Hippocampal formation (tissue), 2 donors: ENCODE data around the gene HELZ.
"Not testable (repeated sequence)": the region's sequence is repeated elsewhere in the genome, so short reads cannot be mapped to it uniquely, and the experiment has no call there.

Source experiments
- DNase-seq, 2 donors: peaks; one replicate each; lab custom pipeline; 2025; lab: John Stamatoyannopoulos, UW

Gene HELZ

GRCh38 chr17:67270416-67270815 lies 25.4 kb upstream of the HELZ start:
- no peak for DNase-seq

GRCh38 chr17:67266496-67266895 lies 21.5 kb upstream of the HELZ start:
- DNase-seq = no peak

DNA sequence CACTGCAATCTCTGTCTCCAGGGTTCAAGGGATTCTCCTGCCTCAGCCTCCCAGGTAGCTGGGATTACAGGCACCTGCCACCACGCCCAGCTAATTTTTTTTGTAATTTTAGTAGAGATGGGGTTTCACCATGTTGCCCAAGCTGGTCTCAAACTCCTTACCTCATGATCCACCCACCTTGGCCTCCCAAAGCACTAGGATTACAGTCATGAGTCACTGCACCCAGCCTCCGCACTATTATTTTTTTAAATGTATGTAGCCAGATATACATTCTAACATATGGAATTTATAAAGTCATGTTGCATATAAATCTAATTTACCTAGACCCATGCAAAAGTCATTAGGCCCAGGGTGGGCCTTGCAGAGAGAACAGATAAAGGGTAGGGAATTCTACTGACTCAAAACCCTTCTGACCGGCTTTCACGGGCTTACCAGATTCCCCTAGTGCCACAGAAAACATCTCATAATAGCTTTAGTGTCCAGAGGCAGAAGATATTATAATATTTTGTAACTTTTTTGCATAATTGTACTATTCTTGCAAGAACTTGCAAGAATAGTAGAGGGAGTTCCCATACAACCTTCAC lies 20.5 kb upstream of the HELZ start:
- no peak for DNase-seq

GRCh38 chr17:67262435-67263117 lies 17.6 kb upstream of the HELZ start:
- no peak for DNase-seq

DNA sequence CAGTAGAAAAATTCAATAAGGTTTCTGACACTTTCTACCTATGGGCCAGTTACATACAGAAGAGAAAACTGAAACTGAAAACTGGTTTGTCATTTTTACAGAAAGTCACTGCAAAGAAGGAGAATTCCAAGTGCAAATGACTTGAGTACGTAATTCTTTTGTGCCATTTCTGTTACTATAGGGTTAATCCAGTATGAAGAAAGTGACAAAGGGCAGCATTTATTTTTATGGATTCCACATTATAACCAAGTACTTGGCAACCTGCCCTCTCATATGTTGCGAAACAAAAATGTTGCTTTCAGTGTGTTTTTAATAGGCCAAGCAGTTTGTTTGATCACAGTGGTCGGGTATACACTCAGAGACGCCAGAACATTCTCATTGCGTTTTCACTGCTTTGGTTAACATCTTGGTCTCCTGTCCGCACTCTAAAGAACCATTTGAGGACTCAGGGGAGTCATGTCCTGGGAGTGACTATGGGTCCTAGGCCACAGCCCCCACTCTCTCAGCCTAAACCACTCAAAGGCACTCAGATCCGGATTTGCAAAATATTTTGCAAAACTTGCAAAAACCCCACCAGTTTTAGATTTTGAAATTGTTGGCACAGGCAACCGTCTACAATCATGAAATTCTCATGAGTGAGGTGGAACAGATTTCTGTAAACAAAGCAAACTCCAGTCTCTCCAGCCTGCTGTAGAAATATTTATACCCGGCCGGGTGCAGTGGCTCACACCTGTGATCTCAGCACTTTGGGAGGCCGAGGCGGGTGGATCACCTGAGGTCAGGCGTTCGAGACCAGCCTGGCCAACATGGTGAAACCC lies 15.4 kb upstream of the HELZ start:
- no peak for DNase-seq

DNA sequence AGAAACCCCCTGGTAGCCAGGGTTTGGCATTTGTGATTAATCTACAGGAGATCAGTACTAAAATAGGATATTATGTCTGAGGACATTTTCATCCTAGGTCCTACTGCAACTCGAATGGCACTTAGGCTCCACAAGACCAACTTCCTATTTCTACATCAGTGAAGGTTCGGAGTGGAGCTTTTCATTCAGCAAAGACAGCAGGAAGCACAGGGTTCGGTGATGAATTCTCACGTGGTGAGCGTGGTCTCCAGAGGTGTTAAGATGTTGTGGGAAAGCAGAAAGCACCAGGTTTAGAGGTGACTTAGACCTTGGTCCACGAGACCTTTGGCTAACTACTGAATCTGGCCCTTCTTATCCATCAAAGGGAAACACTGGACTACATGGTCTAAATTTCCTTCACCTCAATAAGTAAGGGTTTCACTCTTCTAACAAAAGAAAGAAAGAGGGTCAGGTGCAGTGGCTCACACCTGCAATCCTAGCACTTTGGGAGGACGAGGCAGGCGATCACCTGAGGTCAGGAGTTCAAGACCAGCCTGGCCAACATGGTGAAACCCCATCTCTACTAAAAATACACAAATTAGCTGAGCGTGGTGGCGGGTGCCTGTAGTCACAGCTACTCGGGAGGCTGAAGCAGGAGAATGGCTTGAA lies 13.9 kb upstream of the HELZ start:
- DNase-seq = no peak

GRCh38 chr17:67256075-67256732 lies 11.2 kb upstream of the HELZ start:
- no peak for DNase-seq

DNA sequence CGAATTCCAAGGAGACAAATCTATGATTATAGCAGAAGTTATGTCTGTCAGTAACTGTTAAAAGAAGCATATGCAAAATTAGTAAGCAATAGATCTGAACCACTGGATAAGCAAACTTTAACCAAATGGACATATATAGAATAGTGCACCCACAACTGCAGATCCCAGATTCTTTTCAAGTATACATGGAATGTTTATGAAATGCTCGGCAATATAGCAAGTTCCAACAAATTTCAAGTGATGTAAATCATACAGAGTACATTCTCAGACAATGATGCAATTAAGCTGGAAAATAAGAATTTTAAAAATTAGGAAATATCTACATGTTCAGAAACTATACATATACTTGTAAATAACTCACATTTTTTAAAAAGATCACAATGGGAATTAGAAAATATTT lies 8.4 kb upstream of the HELZ start:
- no peak for DNase-seq

DNA sequence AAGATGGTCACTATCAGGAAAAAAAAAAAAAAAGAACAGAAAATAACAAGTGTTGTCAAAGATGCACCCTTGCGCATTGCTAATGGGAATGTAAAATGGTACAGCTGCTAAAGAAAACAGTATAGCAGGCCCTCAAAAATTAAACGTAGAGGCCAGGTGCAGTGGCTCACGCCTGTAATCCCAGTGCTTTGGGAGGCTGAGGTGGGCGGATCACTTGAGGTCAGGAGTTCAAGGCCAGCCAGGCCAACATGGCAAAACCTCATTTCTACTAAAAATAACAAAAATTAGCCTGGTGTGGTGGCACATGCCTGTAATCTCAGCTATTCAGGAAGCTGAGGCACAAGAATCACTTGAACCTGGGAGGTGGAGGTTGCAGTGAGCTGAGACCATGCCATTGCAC lies 6.6 kb upstream of the HELZ start:
- DNase-seq = not testable (repeated sequence)

DNA sequence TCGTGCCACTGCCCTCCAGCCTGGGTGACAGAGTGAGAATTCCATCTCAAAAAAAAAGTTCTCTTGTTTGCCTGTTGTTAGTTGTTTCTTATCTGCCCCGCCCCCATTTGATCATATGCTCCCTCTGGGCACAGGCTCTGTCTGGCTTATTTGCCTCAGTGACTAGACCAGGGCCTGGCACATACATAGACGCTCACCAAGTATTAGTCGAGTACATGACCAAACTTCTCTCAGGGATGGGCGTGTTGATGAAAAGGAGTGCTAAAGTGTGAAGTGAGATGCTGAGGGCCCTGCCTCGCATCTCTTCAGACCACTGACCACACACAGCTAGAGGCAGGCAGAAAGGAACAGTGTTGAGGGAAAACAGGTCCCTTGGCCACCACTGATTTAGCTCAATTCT lies 3.3 kb upstream of the HELZ start:
- no peak for DNase-seq

- no peak for DNase-seq
Observed at GRCh38 chr17:67247416-67247900, 2.5 kb upstream of the HELZ start.

DNA sequence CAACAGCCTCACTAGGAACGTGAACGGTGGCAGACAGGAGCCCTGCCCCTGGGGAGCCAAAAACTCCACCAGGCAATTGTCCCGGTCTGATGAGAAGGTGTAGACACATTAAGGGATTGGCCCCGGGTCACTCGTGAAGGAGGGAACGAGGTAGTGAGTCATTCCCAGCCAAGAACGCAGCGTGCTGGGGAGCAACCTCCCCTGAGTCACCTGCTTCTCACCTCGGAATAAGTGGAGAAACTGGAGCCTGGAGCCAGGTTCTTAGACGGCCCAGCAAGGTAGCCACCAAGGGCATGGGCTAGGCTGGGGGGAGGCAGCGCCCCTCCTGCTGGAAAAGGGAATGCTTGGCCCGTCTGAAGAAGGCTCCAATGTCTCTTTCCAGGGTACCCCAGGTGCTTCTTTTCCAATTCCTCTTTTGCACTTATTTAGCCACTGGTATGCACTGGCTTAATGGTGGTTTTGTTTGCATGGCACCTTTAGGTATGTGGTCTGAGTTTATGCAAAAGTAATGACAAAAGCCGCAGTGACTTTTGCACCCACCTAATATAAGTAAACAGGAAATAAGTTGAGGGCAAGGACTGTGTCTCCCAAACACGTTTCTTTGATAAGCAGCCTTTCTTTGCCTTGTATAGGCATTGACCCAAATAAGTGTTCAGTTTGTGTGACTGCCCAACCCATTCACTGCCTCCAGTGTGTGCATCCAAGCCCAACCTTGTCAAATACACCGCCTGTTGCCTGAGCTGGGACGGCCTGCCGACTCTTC lies 1.8 kb upstream of the HELZ start:
- no peak for DNase-seq

DNA sequence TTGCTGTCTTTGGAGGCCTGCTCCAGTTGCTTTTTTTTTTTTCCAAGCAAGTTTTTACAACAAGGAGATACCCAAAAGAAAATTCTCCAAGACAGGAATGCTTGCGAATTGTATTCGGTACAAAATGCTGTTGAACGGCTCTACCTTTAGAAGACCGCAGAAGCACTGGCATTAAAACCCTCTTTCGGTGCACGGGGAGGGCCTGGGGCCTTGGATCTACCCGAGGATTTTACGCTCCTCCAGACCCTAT lies 1.3 kb upstream of the HELZ start:
- no peak for DNase-seq

- no peak for DNase-seq
Observed at GRCh38 chr17:67245694-67246402, 852 bp upstream of the HELZ start.

DNA sequence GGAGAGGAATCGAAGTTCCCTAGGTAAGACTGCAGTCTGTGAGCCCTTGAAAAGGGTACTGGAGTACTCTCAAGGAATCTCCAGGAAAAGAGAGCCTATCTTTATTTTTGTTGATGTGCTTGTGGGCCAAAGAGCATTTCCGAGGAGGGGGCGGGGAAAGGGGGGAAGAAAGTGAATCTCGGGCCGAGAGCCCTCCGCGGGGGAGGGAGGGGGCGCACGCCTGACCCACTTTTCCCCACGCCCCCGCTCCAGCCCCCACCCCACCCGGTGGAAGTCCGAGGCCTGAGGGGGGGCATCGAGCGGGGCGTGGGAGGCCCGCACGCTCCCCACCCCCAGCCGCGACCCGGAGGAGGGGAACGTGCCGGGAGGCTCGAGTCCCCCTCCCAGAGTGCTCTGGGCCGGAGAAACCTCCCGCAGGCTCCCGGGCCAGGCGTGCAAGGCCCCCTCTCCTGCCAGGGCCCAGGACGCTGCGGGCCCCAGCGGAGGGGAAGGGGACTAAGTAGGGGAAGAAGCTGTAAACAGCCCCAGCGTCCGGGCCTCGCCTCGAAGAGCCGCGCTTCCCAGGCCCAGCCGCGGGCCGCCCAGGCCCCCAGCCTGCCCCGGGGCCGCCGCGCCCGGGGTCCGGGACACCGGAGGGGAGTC lies 444 bp downstream of the HELZ start:
- no peak for DNase-seq

DNA sequence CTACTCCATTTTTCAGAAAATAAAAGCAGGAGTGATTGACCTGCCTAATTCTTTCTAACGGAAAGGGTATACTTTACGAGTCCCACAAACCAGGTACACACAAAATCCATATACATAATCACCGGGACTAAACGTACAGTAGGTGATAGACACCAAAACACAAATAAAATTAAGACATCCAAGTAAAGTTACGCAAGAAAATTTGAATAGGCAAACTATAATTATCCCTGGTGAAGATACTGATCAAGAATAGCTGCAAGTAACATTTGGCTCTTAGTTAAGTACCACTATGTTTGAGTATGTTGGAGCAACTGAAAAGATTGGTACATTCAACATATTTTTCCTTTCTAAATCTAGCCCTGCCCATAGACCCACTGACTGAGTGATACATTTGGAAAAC lies 1.7 kb downstream of the HELZ start:
- no peak for DNase-seq

DNA sequence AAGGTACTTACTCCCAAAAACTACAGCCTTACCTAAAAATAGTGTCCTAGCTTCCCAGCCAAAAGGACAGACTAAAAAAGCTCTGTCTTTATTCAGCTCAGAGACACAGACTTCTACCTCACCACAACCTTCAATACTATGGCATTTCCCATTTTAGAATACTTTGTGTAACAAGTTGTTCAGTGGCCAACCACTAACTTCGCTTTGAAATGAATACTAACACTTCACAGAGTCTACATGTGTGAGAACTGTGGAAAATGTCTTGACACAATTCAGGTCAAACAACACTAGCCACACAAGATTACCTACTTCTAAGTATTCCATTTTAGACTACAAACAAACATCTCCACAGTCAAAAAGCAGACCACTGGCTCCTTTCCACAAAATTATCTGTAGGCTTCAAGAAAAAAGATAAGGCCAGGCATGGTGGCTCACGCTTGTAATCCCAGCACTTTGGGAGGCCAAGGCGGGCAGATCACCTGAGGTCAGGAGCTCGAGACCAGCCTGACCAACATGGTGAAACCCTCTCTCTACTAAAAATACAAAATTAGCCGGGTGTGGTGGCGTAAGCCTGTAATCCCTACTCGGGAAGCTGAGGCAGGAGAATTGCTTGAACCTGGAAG lies 3.2 kb downstream of the HELZ start:
- no peak for DNase-seq

- no peak for DNase-seq
Observed at GRCh38 chr17:67239597-67239996, 5.4 kb downstream of the HELZ start.

GRCh38 chr17:67238991-67239390 lies 6.0 kb downstream of the HELZ start:
- no peak for DNase-seq

DNA sequence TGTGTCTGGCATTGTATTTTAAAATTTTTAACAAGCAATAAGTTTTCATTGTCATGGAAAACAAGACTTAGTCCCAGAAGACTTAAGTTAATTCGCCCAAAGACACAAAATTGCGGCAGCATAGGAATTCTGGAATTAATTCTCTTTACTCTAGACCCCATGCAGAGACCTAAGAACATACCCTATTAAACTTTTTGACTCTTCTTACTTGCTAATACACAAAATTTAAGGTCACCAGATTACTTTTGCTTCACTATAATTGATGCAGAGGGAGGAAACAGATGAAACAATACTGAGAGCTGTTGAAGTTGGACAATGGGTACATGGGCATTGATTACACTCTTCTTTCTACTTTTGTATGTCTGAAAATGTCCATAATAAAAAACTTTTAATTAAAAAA lies 12.6 kb downstream of the HELZ start:
- DNase-seq = no peak
